Measurements from ENCODE around the gene ERP27.

Gene ERP27

GRCh38 chr12:14938301-14938700, at the start of gene ERP27:
Gene ERP27, minus strand, starts transcription at chr12:14938537. Its CDS starts 29 bp downstream, at chr12:14938508.
- no peak for TF ChIP-seq CTCF (IDR thresholded peaks at IDR 0.05; ENCODE audit: low read depth, low read length, missing control alignments)
- in situ Hi-C loops (cut with HindIII; ENCODE audit: low pct_ligation_motif_present, low sequenced_read_pairs), result no loop called here
- Histone ChIP-seq H3K27ac (no peak within 1 kb of the TSS), H3K36me3 (replicated peaks) (peaks cover 12% of the 10 kb centered on the region), H3K4me3 (ENCODE audit: low read depth, low read length) (no peak within 1 kb of the TSS), H3K27me3 (replicated peaks) (no peaks in the 10 kb centered on the region)
- DNase-seq, result no peak

- no peak for TF ChIP-seq CTCF (IDR thresholded peaks at IDR 0.05; ENCODE audit: low read depth, low read length, missing control alignments)
- no peaks in the 10 kb centered on the region for H3K36me3 ChIP-seq (replicated peaks)
- H3K4me3 ChIP-seq (ENCODE audit: low read depth, low read length), result no peak overlapping the region
- no peak for DNase-seq
- H3K27ac ChIP-seq, result no peak overlapping the region
- no peaks in the 10 kb centered on the region for H3K27me3 ChIP-seq (replicated peaks)
- in situ Hi-C loops (cut with HindIII; ENCODE audit: low pct_ligation_motif_present, low sequenced_read_pairs), result no loop called here
Observed at GRCh38 chr12:14988035-14988434, 49.7 kb upstream of the ERP27 start.

- no peak overlapping the region for H3K4me3 ChIP-seq (ENCODE audit: low read depth, low read length)
Observed at GRCh38 chr12:14986449-14986848, 48.1 kb upstream of the ERP27 start.

GRCh38 chr12:14984766-14985285, 46.5 kb upstream of the ERP27 start:
- DNase-seq, result no peak
- H3K27ac ChIP-seq, result no peak overlapping the region
- in situ Hi-C loops (cut with HindIII; ENCODE audit: low pct_ligation_motif_present, low sequenced_read_pairs), result no loop called here
- no peak overlapping the region for H3K4me3 ChIP-seq (ENCODE audit: low read depth, low read length)
- H3K27me3 ChIP-seq (replicated peaks), result no peaks in the 10 kb centered on the region
- no peak for TF ChIP-seq CTCF (IDR thresholded peaks at IDR 0.05; ENCODE audit: low read depth, low read length, missing control alignments)
- no peaks in the 10 kb centered on the region for H3K36me3 ChIP-seq (replicated peaks)

More at GRCh38 chr12:14986449-14986848, 48.1 kb upstream of the ERP27 start:
- TF ChIP-seq CTCF (IDR thresholded peaks at IDR 0.05; ENCODE audit: low read depth, low read length, missing control alignments), result no peak
- H3K27ac ChIP-seq, result no peak overlapping the region
- H3K27me3 ChIP-seq (replicated peaks), result no peaks in the 10 kb centered on the region
- no peaks in the 10 kb centered on the region for H3K36me3 ChIP-seq (replicated peaks)
- no peak for DNase-seq
- in situ Hi-C loops (cut with HindIII; ENCODE audit: low pct_ligation_motif_present, low sequenced_read_pairs), result no loop called here

GRCh38 chr12:14984036-14984435, 45.7 kb upstream of the ERP27 start:
- Histone ChIP-seq H3K27ac (no peak overlapping the region), H3K4me3 (ENCODE audit: low read depth, low read length) (no peak overlapping the region), H3K27me3 (replicated peaks) (no peaks in the 10 kb centered on the region), H3K36me3 (replicated peaks) (no peaks in the 10 kb centered on the region)
- in situ Hi-C loops (cut with HindIII; ENCODE audit: low pct_ligation_motif_present, low sequenced_read_pairs), result no loop called here
- DNase-seq, result no peak
- TF ChIP-seq CTCF (IDR thresholded peaks at IDR 0.05; ENCODE audit: low read depth, low read length, missing control alignments), result no peak

- no peak overlapping the region for H3K27ac ChIP-seq
- no peak overlapping the region for H3K4me3 ChIP-seq (ENCODE audit: low read depth, low read length)
- no peaks in the 10 kb centered on the region for H3K27me3 ChIP-seq (replicated peaks)
- H3K36me3 ChIP-seq (replicated peaks), result no peaks in the 10 kb centered on the region
- in situ Hi-C loops (cut with HindIII; ENCODE audit: low pct_ligation_motif_present, low sequenced_read_pairs), result no loop called here
- TF ChIP-seq CTCF (IDR thresholded peaks at IDR 0.05; ENCODE audit: low read depth, low read length, missing control alignments), result no peak
- DNase-seq, result no peak
Observed at GRCh38 chr12:14982991-14983390, 44.7 kb upstream of the ERP27 start.

Data from brain microvascular endothelial cell (primary cell).